HepG2 (cell line): ENCODE measurements around the gene CBL. TPM values are rescaled to one million over a fixed set of nuclear protein-coding genes. Genes with fewer than 3 reads are reported as not detected.

Source experiments
- ATAC-seq: fragments of 200-7000 bp; cut with Tn5 transposase; 3 replicates; pipeline ENCODE4 v1.9.1; 2020; ENCODE audit warnings: mild to moderate bottlenecking, moderate library complexity
- BruUV-seq: library from RNA; stranded (reverse); fragments of 400-500 nt; replicated peaks from 2 replicates; lab custom pipeline; 2021; lab: Mats Ljungman, UMichigan
- CTCF ChIA-PET: fragments of 300-600 bp; formaldehyde crosslinking; extraction: SDS; loops from one replicate; lab custom pipeline; 2021; ENCODE audit warnings: low total read pairs, inconsistent platforms, low intra/inter-chr PET ratio; lab: Yijun Ruan, JAX
- POLR2A ChIA-PET: fragments of 350-600 bp; sonication (Branson Sonifier 250); formaldehyde crosslinking; loops from one replicate; lab custom pipeline; 2020; ENCODE audit warnings: antibody characterized with exemption, inconsistent platforms; lab: Yijun Ruan, JAX
- DNase-seq: peaks from one replicate; pipeline ENCODE4 v3.0.0-alpha.2; 2015; ENCODE audit warnings: low spot score
- FAIRE-seq: peaks from 3 replicates; lab custom pipeline; 2011; peaks lifted over from hg19 to GRCh38; lab: Jason Lieb, UNC
- H2AFZ ChIP-seq: one replicate; pipeline ENCODE4 v1.6.1; 2011; ENCODE audit warnings: low read length, inconsistent platforms
- H3K27ac ChIP-seq: fragments of 300-600 bp; 3 replicates; pipeline ENCODE4 v1.8.0; 2011; ENCODE audit warnings: mixed run types, mild to moderate bottlenecking, mixed read lengths, low read length, inconsistent platforms; ENCODE audit not compliant: insufficient read depth; ENCODE audit errors: extremely low read length
- H3K27me3 ChIP-seq, 2 experiments: fragments of 200-600 bp in 1 of 2; 2 replicates in 1 of 2; 3 replicates in 1 of 2; pipeline versions ENCODE4 v1.6.0 to v1.8.0; 2011; ENCODE audit warnings: low read length in 2 of 2, mild to moderate bottlenecking in 2 of 2, moderate library complexity in 2 of 2, inconsistent platforms in 1 of 2; ENCODE audit not compliant: insufficient read depth in 2 of 2, control insufficient read depth in 1 of 2
- H3K36me3 ChIP-seq, 2 experiments: fragments of 200-600 bp in 1 of 2; replicated peaks in 1 of 2; 2 replicates in 1 of 2; 3 replicates in 1 of 2; pipeline versions ENCODE4 v1.5.1 to v1.8.0; 2011; ENCODE audit warnings: low read length in 2 of 2, inconsistent platforms in 1 of 2; ENCODE audit not compliant: insufficient read depth in 2 of 2, control insufficient read depth in 1 of 2
- H3K4me1 ChIP-seq: 2 replicates; pipeline ENCODE4 v1.5.1; 2012; ENCODE audit warnings: low read length, inconsistent platforms; ENCODE audit not compliant: insufficient read depth
- H3K4me2 ChIP-seq: 2 replicates; pipeline ENCODE4 v1.6.0; 2011; ENCODE audit warnings: low read depth, low read length, inconsistent platforms
- H3K4me3 ChIP-seq, 3 experiments: fragments of 200-600 bp in 1 of 3; sonication (generic), shearing (Covaris generic) in 1 of 3; replicated peaks in 1 of 3; 2 replicates each; pipeline ENCODE4 v1.5.1; 2011 to 2016; ENCODE audit warnings: low read length in 3 of 3, inconsistent platforms in 2 of 3, low read depth in 2 of 3, mild to moderate bottlenecking in 2 of 3, control low read depth in 1 of 3, mixed read lengths in 1 of 3; ENCODE audit not compliant: insufficient read depth in 1 of 3
- H3K79me2 ChIP-seq: one replicate; pipeline ENCODE4 v1.6.1; 2011; ENCODE audit warnings: low read length, inconsistent platforms; ENCODE audit not compliant: insufficient read depth
- H3K9ac ChIP-seq: 2 replicates; pipeline ENCODE4 v1.6.0; 2011; ENCODE audit warnings: mild to moderate bottlenecking, low read depth, low read length, inconsistent platforms; ENCODE audit not compliant: insufficient read depth
- H3K9me3 ChIP-seq: 2 replicates; pipeline ENCODE4 v1.5.1; 2012; ENCODE audit warnings: mild to moderate bottlenecking, low read length
- H4K20me1 ChIP-seq: 2 replicates; pipeline ENCODE4 v1.6.0; 2011; ENCODE audit warnings: inconsistent platforms, mild to moderate bottlenecking, low read length, moderate library complexity; ENCODE audit not compliant: insufficient read depth
- BRF2 ChIP-seq: sonication (generic); formaldehyde crosslinking; IDR thresholded peaks from 2 replicates; pipeline ENCODE4 v1.8.1; 2022; ENCODE audit warnings: mild to moderate bottlenecking, missing genetic modification reagents
- GLMP ChIP-seq: sonication (generic); formaldehyde crosslinking; IDR thresholded peaks from 2 replicates; pipeline ENCODE4 v1.9.0; 2021; ENCODE audit warnings: missing genetic modification reagents, mild to moderate bottlenecking, borderline replicate concordance
- JUND ChIP-seq: sonication (generic); formaldehyde crosslinking; IDR thresholded peaks from 2 replicates; pipeline ENCODE4 v1.8.0; 2022; ENCODE audit warnings: mild to moderate bottlenecking, missing genetic modification reagents
- MED8 ChIP-seq: sonication (generic); formaldehyde crosslinking; IDR thresholded peaks from 2 replicates; pipeline ENCODE4 v1.8.1; 2023; ENCODE audit warnings: mild to moderate bottlenecking, missing genetic modification reagents; ENCODE audit not compliant: insufficient replicate concordance
- MLX ChIP-seq: IDR thresholded peaks from 2 replicates; pipeline ENCODE4 v1.6.1; 2016
- PRMT3 ChIP-seq: sonication (generic); formaldehyde crosslinking; IDR thresholded peaks from 2 replicates; pipeline ENCODE4 v1.8.1; 2022; ENCODE audit warnings: low read depth, mild to moderate bottlenecking, moderate library complexity, missing genetic modification reagents, borderline replicate concordance
- SATB2 ChIP-seq: sonication (generic); formaldehyde crosslinking; IDR thresholded peaks from 2 replicates; pipeline ENCODE4 v1.5.0; 2020; ENCODE audit warnings: missing genetic modification reagents
- TAF15 ChIP-seq: fragments of 200-400 bp; formaldehyde crosslinking; IDR thresholded peaks from one replicate; pipeline ENCODE4 v1.6.1; 2018; ENCODE audit warnings: mild to moderate bottlenecking, low read depth, low read length; ENCODE audit not compliant: poor library complexity, severe bottlenecking
- ZBTB38 ChIP-seq: sonication (generic); formaldehyde crosslinking; IDR thresholded peaks from 2 replicates; pipeline ENCODE4 v1.5.1; 2020; ENCODE audit warnings: mild to moderate bottlenecking, missing genetic modification reagents
- ZNF670 ChIP-seq: sonication (generic); formaldehyde crosslinking; IDR thresholded peaks from 2 replicates; pipeline ENCODE4 v1.8.0; 2022; ENCODE audit warnings: mild to moderate bottlenecking, missing genetic modification reagents, borderline replicate concordance
- ZNF678 ChIP-seq: sonication (generic); formaldehyde crosslinking; IDR thresholded peaks from 2 replicates; pipeline ENCODE4 v1.4.0; 2020; ENCODE audit warnings: mild to moderate bottlenecking, missing genetic modification reagents
- ZNF879 ChIP-seq: sonication (generic); formaldehyde crosslinking; IDR thresholded peaks from 2 replicates; pipeline ENCODE4 v1.8.1; 2023; ENCODE audit warnings: missing genetic modification reagents
- WGBS: methylation state at CpG from one replicate; pipeline ENCODE4 v1.1.6; 2017; ENCODE audit warnings: low lambda C conversion rate; 5-methylcytosine and 5-hydroxymethylcytosine counted together
- in situ Hi-C: cut with HindIII; loops from 2 replicates; pipeline ENCODE4 v1.10.0; 2017; ENCODE audit warnings: low pct_unique_long_range_greater_than_20kb; ENCODE audit not compliant: extremely low pct_ligation_motif_present
- intact Hi-C: fragments of 100-400 bp; cut with micrococcal nuclease; formaldehyde crosslinking; loops from one replicate; pipeline ENCODE4 v1.10.0; 2022; ENCODE audit not compliant: unreplicated experiment
- polyA plus RNA-seq, 8 experiments: library from polyadenylated mRNA; depleted of rRNA in 3 of 8; stranded (reverse) in 7 of 8; unstranded in 1 of 8; fragments of >200 nt; fragmentation: Illumina TruSeq in 4 of 8; extraction: Trizol in 4 of 8; gene quantifications; 2 replicates each; pipeline versions ENCODE4 v1.2.1 to v1.2.3, GENCODE V29; 2011 to 2016; ENCODE audit warnings: low read depth in 4 of 8, missing spikeins in 1 of 8, mixed read lengths in 1 of 8; ENCODE audit not compliant: insufficient read depth in 1 of 8
- total RNA-seq, 5 experiments: library from RNA; depleted of rRNA; stranded (reverse); fragments of >200 nt; fragmentation: Illumina TruSeq; extraction: Trizol; gene quantifications; 2 replicates each; pipeline ENCODE4 v1.2.3, GENCODE V29; 2016; ENCODE audit warnings: low read depth in 1 of 5
- TF ChIP-seq, protein P1 (sequence below): sonication (generic); formaldehyde crosslinking; IDR thresholded peaks from 2 replicates; pipeline ENCODE4 v1.8.1; 2023; ENCODE audit warnings: missing genetic modification reagents, mild to moderate bottlenecking, borderline replicate concordance

CBL gene
- total and polyA plus RNA-seq, 2 of the 13 experiments (the other 11 are each of a cell fraction or from before 2014, with no cell fraction given), result 6.6 to 7.4 TPM

- Histone ChIP-seq H3K27me3 (no peaks in the 10 kb centered on the region), H3K4me2 (no peak overlapping the region), H3K9ac (no peak overlapping the region), H4K20me1 (no peaks in the 10 kb centered on the region), H2AFZ (no peak overlapping the region), H3K27ac (no peak overlapping the region), H3K4me1 (no peaks in the 10 kb centered on the region), H3K4me3 (no peak overlapping the region), H3K79me2 (no peaks in the 10 kb centered on the region), H3K9me3 (no peaks in the 10 kb centered on the region), H3K36me3 (no peaks in the 10 kb centered on the region)
- TF ChIP-seq GLMP (CRISPR knock-in tag) (no peak), ZNF879 (CRISPR knock-in tag) (no peak), ZBTB38 (CRISPR knock-in tag) (no peak), JUND (CRISPR knock-in tag) (no peak), ZNF678 (CRISPR knock-in tag) (no peak), MLX (CRISPR knock-in tag) (no peak), TAF15 (no peak), PRMT3 (CRISPR knock-in tag) (no peak), MED8 (no peak), SATB2 (CRISPR knock-in tag) (no peak), ZNF670 (CRISPR knock-in tag) (no peak), BRF2 (CRISPR knock-in tag) (no peak)
- TF ChIP-seq, protein P1, sequence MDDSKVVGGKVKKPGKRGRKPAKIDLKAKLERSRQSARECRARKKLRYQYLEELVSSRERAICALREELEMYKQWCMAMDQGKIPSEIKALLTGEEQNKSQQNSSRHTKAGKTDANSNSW (CRISPR knock-in tag), result no peak
- intact Hi-C loops (no loop called here), in situ Hi-C loops (no loop called here)
- BruUV-seq, result no TSS peak
- CTCF ChIA-PET, result no interaction called here
- DNase-seq (no peak), ATAC-seq (no peak), FAIRE-seq (no peak)
- WGBS, result 95% methylated on average over 7 of the region's 7 CpGs
- POLR2A ChIA-PET, result no interaction called here
Observed at GRCh38 chr11:119266517-119267255, 60.5 kb downstream of the CBL start.
